ENCODE results near the gene ASIC3. TPM values are rescaled to one million over a fixed set of nuclear protein-coding genes. Genes with fewer than 3 reads are reported as not detected.

ASIC3 gene
- total and polyA plus RNA-seq, 2 of the 8 experiments (the other 6 are each of a cell fraction or from before 2014, with no cell fraction given) = 1.6 to 1.9 TPM

DNA sequence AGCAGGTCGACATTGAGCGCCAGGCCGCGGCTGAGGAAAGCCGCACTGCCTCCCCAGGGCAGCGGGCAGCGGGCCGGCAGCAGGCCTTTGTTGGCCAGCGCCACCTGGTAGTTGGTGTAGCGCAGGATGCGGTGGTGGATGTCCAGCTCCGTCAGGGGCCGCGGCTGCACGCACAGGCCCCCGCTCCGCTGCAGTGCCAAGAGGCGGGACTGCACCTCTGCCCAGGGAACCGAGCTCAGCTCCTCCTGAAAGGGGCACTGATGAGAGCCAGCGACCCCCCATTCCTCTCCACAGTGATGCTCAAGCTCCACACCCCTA is 29.2 kb upstream of the ASIC3 start (continued):
- TF ChIP-seq HDAC2 (IDR thresholded peaks at IDR 0.05; ENCODE audit: borderline replicate concordance in 1 of 2, low read depth in 2 of 2, low read length in 2 of 2) = no peak
- no peak for TF ChIP-seq RFX5 (IDR thresholded peaks at IDR 0.05; ENCODE audit: borderline replicate concordance, low read depth, low read length)
- TF ChIP-seq SP1 (IDR thresholded peaks at IDR 0.05; ENCODE audit: low read depth, low read length) = no peak
- TF ChIP-seq CTCF (IDR thresholded peaks at IDR 0.05; ENCODE audit: control extremely low read depth in 1 of 3, insufficient read depth in 1 of 3, low read depth in 1 of 3, low read length in 3 of 3) = no peak
- TF ChIP-seq KDM1A (IDR thresholded peaks at IDR 0.05; ENCODE audit: borderline replicate concordance, low read length) = no peak
